SU-DHL-6 (cell line): ENCODE results near the gene SRD5A1.

Experiments used
- EZH2phosphoT487 ChIP-seq: fragments of 200-600 bp; sonication (generic), shearing (Covaris generic); conservative IDR thresholded peaks from 2 replicates; pipeline ENCODE4 v1.6.1; 2018; ENCODE audit warnings: mild to moderate bottlenecking, antibody characterized with exemption, low read length, moderate library complexity, mixed read lengths
- TF ChIP-seq, protein P1 (sequence below): fragments of 200-600 bp; sonication (generic); IDR thresholded peaks from one replicate; pipeline ENCODE4 v1.5.1; 2017; ENCODE audit warnings: antibody characterized with exemption, mild to moderate bottlenecking, low read length, moderate library complexity; ENCODE audit not compliant: insufficient read depth, poor library complexity, severe bottlenecking

GRCh38 chr5:6683241-6683640, 50.0 kb downstream of the SRD5A1 start:
- TF ChIP-seq, protein P1, sequence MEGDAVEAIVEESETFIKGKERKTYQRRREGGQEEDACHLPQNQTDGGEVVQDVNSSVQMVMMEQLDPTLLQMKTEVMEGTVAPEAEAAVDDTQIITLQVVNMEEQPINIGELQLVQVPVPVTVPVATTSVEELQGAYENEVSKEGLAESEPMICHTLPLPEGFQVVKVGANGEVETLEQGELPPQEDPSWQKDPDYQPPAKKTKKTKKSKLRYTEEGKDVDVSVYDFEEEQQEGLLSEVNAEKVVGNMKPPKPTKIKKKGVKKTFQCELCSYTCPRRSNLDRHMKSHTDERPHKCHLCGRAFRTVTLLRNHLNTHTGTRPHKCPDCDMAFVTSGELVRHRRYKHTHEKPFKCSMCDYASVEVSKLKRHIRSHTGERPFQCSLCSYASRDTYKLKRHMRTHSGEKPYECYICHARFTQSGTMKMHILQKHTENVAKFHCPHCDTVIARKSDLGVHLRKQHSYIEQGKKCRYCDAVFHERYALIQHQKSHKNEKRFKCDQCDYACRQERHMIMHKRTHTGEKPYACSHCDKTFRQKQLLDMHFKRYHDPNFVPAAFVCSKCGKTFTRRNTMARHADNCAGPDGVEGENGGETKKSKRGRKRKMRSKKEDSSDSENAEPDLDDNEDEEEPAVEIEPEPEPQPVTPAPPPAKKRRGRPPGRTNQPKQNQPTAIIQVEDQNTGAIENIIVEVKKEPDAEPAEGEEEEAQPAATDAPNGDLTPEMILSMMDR = no peak
- TF ChIP-seq EZH2phosphoT487 = no peak
